HG03457 (cell line): ENCODE results near the gene FAM89A.

Experiments
- ATAC-seq: cut with Tn5 transposase; IDR thresholded peaks from one replicate; pipeline ENCODE4 v1.9.1; 2021; ENCODE audit warnings: moderate number of reproducible peaks; ENCODE audit not compliant: unreplicated experiment

Gene FAM89A

DNA sequence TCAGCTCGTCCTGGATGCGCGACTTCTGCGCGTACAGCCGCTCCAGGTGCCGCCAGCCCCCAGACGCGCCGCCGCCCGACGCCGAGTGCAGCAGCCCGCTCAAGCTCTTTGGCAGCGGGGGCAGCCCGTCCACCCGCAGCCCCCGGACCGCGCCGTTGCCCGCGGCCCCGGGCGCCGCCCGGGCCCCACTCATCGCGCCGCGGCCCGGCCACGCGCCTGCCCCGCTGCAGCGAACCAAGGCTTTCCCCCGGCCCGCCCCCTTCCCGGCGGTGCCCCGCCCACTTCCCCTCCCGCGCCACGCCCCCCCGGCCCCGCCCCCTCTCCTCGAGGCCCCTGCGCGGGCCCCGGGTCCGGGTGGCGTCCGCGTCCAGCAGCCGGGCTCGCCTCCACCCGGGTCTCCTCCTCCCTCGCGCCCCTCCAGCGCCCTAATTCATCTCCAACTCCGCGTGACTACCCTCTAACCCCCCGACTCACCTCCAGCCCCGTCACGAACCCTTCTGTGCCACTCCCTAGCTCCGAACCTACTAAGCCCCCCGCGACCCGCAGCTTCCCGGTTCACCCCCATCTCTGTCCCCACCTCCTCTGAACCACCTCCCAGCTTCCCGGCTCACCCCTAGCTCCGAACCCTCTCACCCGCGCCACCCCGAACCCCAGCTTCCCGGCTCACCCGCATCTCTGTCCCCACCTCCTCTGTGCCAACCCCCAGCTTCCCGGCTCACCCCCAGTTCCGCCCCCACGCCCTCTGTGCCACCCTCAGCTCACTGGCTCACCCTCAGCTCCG lies at the start of gene FAM89A:
TSS of gene FAM89A (minus strand) at position 236 of the 781 bp plus-strand sequence. CDS start at position 193, 43 bp downstream.
- no peak for ATAC-seq

- ATAC-seq: no peak
Measured at GRCh38 chr1:231084353-231084752, 44.3 kb upstream of the FAM89A start.

DNA sequence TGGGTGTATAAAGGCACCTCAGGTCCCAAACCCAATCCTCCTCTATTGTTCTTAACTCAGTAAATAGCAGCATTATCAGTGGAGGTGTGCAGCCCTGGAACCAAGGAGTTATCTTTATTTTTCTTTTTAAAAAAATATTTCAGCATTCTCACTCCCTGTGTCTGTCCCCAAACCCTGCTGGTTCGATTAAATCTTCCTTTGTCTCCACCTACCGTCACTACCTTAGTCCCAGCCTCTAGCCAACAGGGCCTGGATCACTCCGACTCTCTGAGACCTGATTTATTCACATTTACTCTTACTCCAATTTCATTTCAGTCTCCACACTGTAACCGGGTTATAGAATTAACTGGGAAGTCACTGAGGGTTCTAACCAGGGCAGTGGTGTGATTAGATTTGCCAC lies 39.1 kb upstream of the FAM89A start:
- ATAC-seq: no peak

DNA sequence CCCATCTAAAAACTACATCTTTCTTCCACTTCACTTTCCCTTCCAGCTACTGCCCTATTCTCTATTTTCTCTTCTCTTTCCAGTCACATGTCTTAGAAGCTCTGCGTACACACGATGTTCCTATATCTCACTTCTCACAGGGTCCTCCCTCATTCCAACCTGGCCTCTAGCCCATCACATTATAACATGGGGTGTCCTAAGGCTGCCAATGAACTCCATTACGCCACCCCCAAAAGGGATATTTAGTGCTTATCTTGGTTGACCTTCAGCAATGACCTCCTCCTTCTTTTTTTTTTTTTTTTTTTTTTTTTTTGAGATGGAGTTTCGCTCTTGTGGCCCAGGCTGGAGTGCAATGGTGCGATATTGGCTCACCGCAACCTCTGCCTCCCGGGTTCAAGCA lies 38.2 kb upstream of the FAM89A start:
- no peak for ATAC-seq

GRCh38 chr1:231076802-231077201 lies 36.7 kb upstream of the FAM89A start:
- ATAC-seq: no peak

DNA sequence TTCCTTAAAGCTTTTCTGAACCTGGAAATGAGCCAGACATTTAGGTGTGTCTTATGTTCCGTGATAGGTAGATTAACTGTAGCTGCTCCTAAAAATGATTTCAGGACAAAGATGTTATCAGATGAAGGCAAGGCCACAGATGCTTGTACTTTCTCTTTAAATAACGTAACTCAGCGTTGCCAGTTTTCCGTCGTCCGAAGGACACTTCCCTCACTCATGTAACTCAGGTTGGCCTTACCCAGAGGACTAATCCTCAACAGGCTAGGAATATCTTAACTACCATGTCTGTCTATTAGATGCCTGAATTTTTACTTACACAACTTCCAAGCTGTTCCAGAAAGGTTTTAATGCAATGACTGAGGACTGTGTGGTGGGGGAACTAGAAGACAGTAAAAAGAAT lies 35.4 kb upstream of the FAM89A start:
- no peak for ATAC-seq

DNA sequence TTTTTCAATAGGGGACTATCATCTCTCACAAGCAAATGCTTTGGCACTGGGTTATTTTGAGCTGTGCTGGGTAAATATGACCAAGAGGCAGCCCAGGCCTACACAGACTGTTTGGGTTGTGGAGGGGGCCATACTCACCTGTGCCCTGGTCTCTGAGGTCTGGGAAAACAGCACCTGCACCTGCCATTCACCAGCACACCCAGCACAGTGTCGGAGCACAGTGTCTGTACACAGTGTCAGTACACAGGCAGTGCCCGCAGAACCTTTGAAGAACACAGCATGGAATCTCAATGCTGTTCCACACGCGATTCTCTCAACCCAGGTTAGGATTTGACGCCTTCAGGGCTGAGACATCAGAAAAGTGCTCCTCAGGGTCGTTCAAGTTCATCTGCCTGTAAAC lies 35.0 kb upstream of the FAM89A start:
- ATAC-seq: no peak

- ATAC-seq: no peak
Measured at GRCh38 chr1:231074046-231074445, 34.0 kb upstream of the FAM89A start.

DNA sequence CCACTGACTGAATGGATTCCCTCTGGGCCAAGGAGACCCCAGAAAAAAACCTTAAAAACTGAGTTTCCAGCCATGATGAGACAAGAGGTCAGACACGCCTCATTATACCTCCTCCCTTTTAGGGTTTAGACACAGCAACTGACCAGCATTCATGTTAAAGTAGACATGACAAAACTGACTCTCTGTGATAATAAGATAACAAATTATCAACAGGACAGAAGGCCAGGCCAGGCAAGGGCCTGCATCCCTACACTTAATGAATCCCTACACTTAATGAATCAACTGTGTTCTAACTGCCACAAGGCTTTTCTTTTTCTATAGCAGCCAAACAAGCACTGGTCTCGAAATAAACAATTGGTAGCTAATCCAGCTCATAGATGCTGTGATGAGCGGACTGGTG lies 33.3 kb upstream of the FAM89A start:
- no peak for ATAC-seq

DNA sequence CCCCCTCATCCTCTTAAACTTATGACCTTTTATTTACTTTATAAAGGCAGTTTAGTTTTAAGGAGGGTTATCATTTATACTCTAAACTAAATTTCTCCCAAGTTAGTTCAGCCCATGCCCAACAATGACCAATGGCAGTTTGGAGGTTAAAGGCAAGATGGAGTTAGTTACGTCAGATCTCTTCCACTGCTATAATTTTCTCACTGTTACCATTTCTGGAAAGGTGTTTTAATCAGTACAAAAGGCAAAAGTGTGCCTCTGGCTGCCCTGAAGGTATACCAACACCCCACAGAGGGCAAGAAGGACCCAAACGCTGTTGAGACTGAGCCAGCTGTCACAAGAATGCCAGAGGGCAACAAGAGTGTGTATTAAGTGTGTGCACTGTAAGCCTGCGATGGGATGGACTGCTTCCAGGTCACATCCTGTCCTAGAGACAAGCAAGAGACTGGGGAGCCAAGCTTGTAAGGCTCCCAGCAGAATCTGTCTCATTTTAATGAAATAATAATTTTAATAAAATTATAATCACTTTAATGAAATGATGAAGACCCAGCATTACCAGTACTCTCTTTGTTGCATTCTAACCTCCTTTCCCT lies 32.5 kb upstream of the FAM89A start:
- ATAC-seq: no peak

- ATAC-seq: no peak
Measured at GRCh38 chr1:231072041-231072440, 32.0 kb upstream of the FAM89A start.

- ATAC-seq: no peak
Measured at GRCh38 chr1:231070758-231071444, 30.8 kb upstream of the FAM89A start.

- no peak for ATAC-seq
Measured at GRCh38 chr1:231069333-231069732, 29.3 kb upstream of the FAM89A start.

- no peak for ATAC-seq
Measured at GRCh38 chr1:231068762-231069161, 28.7 kb upstream of the FAM89A start.

- no peak for ATAC-seq
Measured at GRCh38 chr1:231065510-231066241, 25.6 kb upstream of the FAM89A start.

- ATAC-seq: no peak
Measured at GRCh38 chr1:231064418-231064817, 24.4 kb upstream of the FAM89A start.

DNA sequence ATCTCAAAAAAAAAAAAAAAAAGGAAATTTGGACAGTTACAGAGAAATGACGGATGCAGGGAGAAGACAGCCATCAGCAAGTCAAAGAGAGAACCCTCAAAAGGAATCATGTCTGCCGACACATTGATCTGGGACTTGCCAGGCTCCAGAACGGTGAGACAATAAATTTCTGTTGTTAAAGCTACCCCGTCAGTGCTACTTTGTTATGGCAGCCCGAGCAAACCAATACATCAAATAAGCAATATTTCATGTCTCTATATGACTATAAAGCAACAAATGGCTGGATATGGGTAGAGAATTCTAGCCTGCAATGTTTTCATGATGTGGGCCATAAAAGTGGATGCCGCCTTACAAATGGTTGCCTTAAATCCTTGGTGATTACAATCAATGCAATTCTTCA lies 23.3 kb upstream of the FAM89A start:
- no peak for ATAC-seq

GRCh38 chr1:231062500-231063270 lies 22.6 kb upstream of the FAM89A start:
- ATAC-seq: no peak

DNA sequence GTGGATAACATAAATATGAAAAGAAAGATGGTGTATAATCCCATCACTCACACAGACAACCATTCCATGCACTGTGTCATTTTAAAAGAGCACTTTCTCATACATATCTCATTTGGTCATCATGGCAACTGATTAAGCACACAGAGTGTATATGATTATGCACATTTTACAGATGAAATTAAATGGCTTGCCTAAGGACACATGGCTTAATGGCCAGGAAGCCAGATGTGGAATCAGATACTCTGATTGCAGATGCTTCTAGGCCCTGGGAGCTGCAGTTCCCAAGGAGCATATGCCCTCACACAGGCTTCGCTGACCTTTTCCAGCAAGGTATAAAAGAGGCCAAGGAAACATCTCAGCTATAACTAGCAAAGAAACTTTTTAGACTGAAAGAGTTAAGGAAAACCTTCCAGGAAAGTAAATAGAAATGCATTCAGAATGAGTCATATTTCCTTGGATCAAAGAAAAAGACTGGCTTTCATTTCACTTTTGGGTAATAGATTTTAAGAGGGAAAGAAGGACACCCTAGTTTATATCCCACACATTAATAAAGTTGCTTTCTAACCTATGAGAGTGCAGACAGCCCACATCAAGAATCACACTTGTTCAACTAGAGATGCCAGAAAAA lies 19.6 kb upstream of the FAM89A start:
- ATAC-seq: no peak

DNA sequence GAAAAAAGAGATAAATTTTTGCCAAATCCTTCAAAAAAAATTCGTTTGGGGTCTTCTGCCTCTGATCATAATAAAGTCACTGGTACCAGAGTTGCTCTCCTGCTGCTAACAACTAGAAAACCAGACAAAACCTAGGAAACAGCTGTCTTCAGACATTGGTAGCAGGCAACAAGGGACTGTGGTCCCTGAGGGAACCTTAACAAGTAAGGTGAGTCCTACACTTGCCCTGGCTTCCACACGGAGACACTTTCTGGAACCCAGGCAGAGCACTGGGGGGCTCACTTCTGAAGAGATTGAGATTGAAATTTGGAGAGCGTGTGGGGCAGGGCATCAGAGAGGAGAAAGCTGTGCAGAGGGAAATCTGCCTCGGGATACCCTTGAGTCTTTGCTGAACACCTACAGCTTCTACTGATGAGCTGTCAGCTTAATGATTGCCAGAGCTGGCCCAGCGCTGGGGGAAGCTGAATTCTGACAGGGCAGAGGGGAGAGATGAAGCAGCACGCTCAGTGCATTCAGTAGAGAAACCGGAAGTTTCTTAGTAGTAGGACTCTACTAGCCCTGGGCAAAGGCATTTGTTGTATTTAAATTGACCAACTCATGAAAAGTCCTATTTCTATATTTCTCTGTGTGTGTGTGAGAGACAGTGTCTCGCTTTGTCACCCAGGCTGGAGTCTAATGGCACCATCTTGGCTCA lies 18.5 kb upstream of the FAM89A start:
- ATAC-seq: no peak
